HG03196 (cell line): ENCODE data around the gene MVB12B.

Source experiments
- ATAC-seq: cut with Tn5 transposase; IDR thresholded peaks from one replicate; pipeline ENCODE4 v1.9.1; 2021; ENCODE audit not compliant: unreplicated experiment

The MVB12B gene

GRCh38 chr9:126380447-126380846 is 53.8 kb downstream of the MVB12B start:
- ATAC-seq: no peak

GRCh38 chr9:126381195-126381594 is 54.6 kb downstream of the MVB12B start:
- ATAC-seq: no peak

GRCh38 chr9:126383406-126384046 is 56.9 kb downstream of the MVB12B start:
- ATAC-seq: no peak

GRCh38 chr9:126384926-126385325 is 58.3 kb downstream of the MVB12B start:
- ATAC-seq: no peak

GRCh38 chr9:126386088-126386487 is 59.5 kb downstream of the MVB12B start:
- ATAC-seq: no peak

- ATAC-seq: no peak
Observed at GRCh38 chr9:126386776-126387175, 60.1 kb downstream of the MVB12B start.

- ATAC-seq: no peak
Observed at GRCh38 chr9:126388964-126389708, 62.5 kb downstream of the MVB12B start.

GRCh38 chr9:126389992-126390391 is 63.4 kb downstream of the MVB12B start:
- ATAC-seq: no peak

- ATAC-seq: no peak
Observed at GRCh38 chr9:126390923-126391322, 64.3 kb downstream of the MVB12B start.

GRCh38 chr9:126391713-126392661 is 65.4 kb downstream of the MVB12B start:
- ATAC-seq: no peak

GRCh38 chr9:126392662-126393371 is 66.2 kb downstream of the MVB12B start:
- no peak for ATAC-seq

- ATAC-seq: no peak
Observed at GRCh38 chr9:126393876-126394275, 67.2 kb downstream of the MVB12B start.

GRCh38 chr9:126394802-126395201 is 68.2 kb downstream of the MVB12B start:
- no peak for ATAC-seq

GRCh38 chr9:126395439-126396212 is 69.0 kb downstream of the MVB12B start:
- ATAC-seq: no peak

GRCh38 chr9:126397056-126397455 is 70.4 kb downstream of the MVB12B start:
- ATAC-seq: peak; percentile 81

- ATAC-seq: no peak
Observed at GRCh38 chr9:126398403-126399058, 71.9 kb downstream of the MVB12B start.

- ATAC-seq: no peak
Observed at GRCh38 chr9:126399251-126399650, 72.6 kb downstream of the MVB12B start.

- no peak for ATAC-seq
Observed at GRCh38 chr9:126399789-126400188, 73.2 kb downstream of the MVB12B start.

GRCh38 chr9:126400571-126400970 is 73.9 kb downstream of the MVB12B start:
- ATAC-seq: no peak

GRCh38 chr9:126401107-126401506 is 74.5 kb downstream of the MVB12B start:
- ATAC-seq: no peak
